T47D (cell line): ENCODE measurements around the gene CRIM1.
A peak's percentile ranks its signal among the peaks of the same experiment; 100 is the strongest.
"Not testable (repeated sequence)": the region's sequence is repeated elsewhere in the genome, so short reads cannot be mapped to it uniquely, and the experiment has no call there.

Source experiments
- DNase-seq, 2 experiments: peaks; one replicate each; pipeline versions ENCODE4 v3.0.0 to v3.0.0-alpha.2; 2011 to 2012; ENCODE audit warnings: low read depth in 1 of 2, low spot score in 1 of 2
- JUND ChIP-seq: IDR thresholded peaks from 2 replicates; pipeline ENCODE4 v1.6.1; 2012; ENCODE audit warnings: low read depth
- in situ Hi-C: cut with HindIII; loops from 2 replicates; pipeline ENCODE4 v1.10.0; 2016; ENCODE audit warnings: low sequenced_read_pairs, low pct_unique_long_range_greater_than_20kb

Gene CRIM1

GRCh38 chr2:36356990-36357846, 1.6 kb downstream of the CRIM1 start:
- peak in 1 of 2 experiments; percentile 23 for DNase-seq
- no peak for TF ChIP-seq JUND
- in situ Hi-C loops, result no loop called here

GRCh38 chr2:36357847-36358659, 2.5 kb downstream of the CRIM1 start:
- in situ Hi-C loops, result no loop called here
- TF ChIP-seq JUND, result peak; percentile 18; the same call in 1 of the 2 replicates
- DNase-seq, result peak in 1 of 2 experiments; percentile 72

GRCh38 chr2:36359067-36359466, 3.5 kb downstream of the CRIM1 start:
- no peak for TF ChIP-seq JUND
- no peak for DNase-seq
- in situ Hi-C loops, result no loop called here

- in situ Hi-C loops, result no loop called here
- no peak for TF ChIP-seq JUND
- DNase-seq, result no peak
Measured at GRCh38 chr2:36360063-36360462, 4.5 kb downstream of the CRIM1 start.

GRCh38 chr2:36360834-36361233, 5.3 kb downstream of the CRIM1 start:
- no peak for TF ChIP-seq JUND
- in situ Hi-C loops, result no loop called here
- peak in 1 of 2 experiments; percentile 23 for DNase-seq

- no peak for DNase-seq
- in situ Hi-C loops, result no loop called here
- TF ChIP-seq JUND, result no peak
Measured at GRCh38 chr2:36361396-36361795, 5.8 kb downstream of the CRIM1 start.

GRCh38 chr2:36362291-36362690, 6.7 kb downstream of the CRIM1 start:
- in situ Hi-C loops, result no loop called here
- DNase-seq, result no peak
- no peak for TF ChIP-seq JUND

GRCh38 chr2:36363085-36363484, 7.5 kb downstream of the CRIM1 start:
- in situ Hi-C loops, result not testable (repeated sequence)

GRCh38 chr2:36366491-36367120, 11.0 kb downstream of the CRIM1 start:
- in situ Hi-C loops, result no loop called here
- DNase-seq, result peak in 1 of 2 experiments; percentile 35
- no peak for TF ChIP-seq JUND

More at GRCh38 chr2:36363085-36363484, 7.5 kb downstream of the CRIM1 start:
- not testable (repeated sequence) for DNase-seq

- TF ChIP-seq JUND, result no peak
- in situ Hi-C loops, result no loop called here
- no peak for DNase-seq
Measured at GRCh38 chr2:36367486-36367885, 11.9 kb downstream of the CRIM1 start.

GRCh38 chr2:36367895-36368353, 12.3 kb downstream of the CRIM1 start:
- DNase-seq, result peak in 1 of 2 experiments; percentile 53
- no peak for TF ChIP-seq JUND
- in situ Hi-C loops, result no loop called here

- no peak for DNase-seq
- in situ Hi-C loops, result no loop called here
- TF ChIP-seq JUND, result no peak
Measured at GRCh38 chr2:36368438-36368837, 12.9 kb downstream of the CRIM1 start.
